ENCODE results near the gene CCBE1.
"Not testable (repeated sequence)": the region's sequence is repeated elsewhere in the genome, so short reads cannot be mapped to it uniquely, and the experiment has no call there.

CCBE1 gene

GRCh38 chr18:59650266-59650820 is 46.9 kb downstream of the CCBE1 start:
- DNase-seq: no peak

DNA sequence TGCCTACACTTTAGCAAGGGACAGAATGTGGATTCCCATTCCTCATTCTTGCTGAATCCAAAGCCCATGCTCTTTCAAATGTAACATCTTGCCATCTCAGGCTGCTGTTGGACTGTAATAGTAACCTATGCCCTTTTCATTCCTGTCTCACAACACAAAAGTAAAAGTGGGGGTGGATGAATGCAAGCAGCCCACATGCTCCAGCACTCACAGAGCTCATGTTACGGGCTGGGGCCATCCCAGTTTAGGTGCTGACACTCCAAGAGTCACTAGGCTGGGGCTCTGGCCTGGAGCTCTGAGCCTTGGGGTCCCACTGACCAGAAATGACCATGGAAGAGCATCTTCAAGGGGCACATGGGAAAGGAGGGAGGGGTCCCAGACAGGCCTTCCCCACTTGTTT is 47.6 kb downstream of the CCBE1 start:
- DNase-seq: no peak

DNA sequence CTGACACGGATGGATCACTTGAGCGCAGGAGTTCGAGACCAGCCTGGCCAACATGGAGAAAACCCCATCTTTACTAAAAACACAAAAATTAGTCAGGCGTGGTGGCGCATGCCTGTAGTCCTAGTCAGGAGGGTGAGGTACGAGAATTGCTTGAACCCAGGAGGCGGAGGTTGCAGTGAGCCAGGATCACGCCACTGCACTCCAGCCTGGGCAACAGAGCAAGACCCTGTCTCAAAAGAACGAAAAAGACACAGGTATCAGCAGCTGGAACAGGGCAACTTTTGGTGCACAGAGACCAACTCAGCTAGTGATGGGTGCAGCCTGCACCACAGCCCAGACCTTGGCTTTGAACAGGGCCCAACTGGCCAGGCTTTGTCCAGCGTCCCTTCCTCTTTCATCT is 48.8 kb downstream of the CCBE1 start:
- not testable (repeated sequence) for DNase-seq

DNA sequence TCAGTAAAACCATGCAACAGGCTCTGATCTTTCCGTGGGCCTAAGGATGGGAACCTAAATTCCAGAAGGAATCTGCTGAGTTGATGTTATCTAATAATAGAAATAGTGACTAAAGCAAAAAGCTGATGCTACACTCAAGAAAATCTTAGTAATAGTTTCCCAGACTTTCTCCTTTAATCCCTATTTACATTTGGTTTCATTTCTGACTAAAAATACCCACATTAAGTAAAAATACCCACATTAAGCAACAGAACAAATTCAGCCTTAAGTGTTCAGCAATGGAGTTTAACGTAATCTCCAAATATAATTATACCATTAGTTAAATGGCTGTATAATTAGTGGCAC is 50.3 kb downstream of the CCBE1 start:
- no peak for DNase-seq

GRCh38 chr18:59646228-59646962 is 50.8 kb downstream of the CCBE1 start:
- DNase-seq: no peak

- no peak for DNase-seq
These were observed 53.5 kb downstream of the CCBE1 start for GRCh38 chr18:59643740-59644139.

DNA sequence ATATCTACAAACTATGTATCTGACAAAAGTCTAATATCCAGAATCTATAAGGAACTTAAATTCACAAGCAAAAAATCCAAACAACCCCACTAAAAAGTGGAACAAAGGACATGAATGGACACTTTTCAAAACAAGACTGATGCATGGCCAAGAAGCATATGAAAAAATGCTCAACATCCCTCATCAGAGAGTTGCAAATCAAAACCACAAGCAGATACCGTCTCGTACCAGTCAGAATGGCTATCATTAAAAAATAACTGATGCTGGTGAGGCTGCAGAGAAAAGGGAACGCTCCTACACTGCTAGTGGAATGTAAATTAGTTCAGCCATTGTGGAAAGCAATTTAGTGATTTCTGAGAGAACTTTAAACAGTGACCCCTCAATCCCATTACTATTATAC is 56.5 kb downstream of the CCBE1 start:
- DNase-seq: no peak

GRCh38 chr18:59639821-59640220 is 57.4 kb downstream of the CCBE1 start:
- no peak for DNase-seq

- DNase-seq: no peak
These were observed 58.1 kb downstream of the CCBE1 start for GRCh38 chr18:59639136-59639535.

GRCh38 chr18:59633961-59634485 is 63.2 kb downstream of the CCBE1 start:
- no peak for DNase-seq

- DNase-seq: no peak
These were observed 63.9 kb downstream of the CCBE1 start for GRCh38 chr18:59633317-59633716.

- no peak for DNase-seq
These were observed 65.5 kb downstream of the CCBE1 start for GRCh38 chr18:59631583-59632181.

- no peak for DNase-seq
These were observed 67.3 kb downstream of the CCBE1 start for GRCh38 chr18:59629894-59630293.

- DNase-seq: no peak
These were observed 68.2 kb downstream of the CCBE1 start for GRCh38 chr18:59628995-59629394.

- no peak for DNase-seq
These were observed 69.8 kb downstream of the CCBE1 start for GRCh38 chr18:59627414-59627813.

DNA sequence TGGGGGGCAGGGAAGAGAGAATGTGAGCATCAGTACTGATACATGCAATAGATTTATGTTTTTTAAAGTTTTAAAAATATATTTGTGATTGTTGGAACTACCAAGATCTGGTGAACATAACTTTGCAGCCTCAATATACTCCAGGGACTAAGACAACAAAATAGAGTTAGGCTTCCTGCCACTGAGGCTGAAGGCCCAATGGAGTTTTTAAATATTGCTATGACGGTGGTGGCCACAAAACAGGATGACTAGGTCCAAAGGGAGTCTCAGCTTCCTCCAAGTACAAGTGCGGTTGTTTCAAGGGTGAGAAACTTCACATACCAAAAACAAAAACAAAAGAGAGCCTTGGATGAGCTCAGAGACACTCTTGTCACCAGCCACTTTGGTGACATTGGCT is 72.9 kb downstream of the CCBE1 start:
- no peak for DNase-seq

DNA sequence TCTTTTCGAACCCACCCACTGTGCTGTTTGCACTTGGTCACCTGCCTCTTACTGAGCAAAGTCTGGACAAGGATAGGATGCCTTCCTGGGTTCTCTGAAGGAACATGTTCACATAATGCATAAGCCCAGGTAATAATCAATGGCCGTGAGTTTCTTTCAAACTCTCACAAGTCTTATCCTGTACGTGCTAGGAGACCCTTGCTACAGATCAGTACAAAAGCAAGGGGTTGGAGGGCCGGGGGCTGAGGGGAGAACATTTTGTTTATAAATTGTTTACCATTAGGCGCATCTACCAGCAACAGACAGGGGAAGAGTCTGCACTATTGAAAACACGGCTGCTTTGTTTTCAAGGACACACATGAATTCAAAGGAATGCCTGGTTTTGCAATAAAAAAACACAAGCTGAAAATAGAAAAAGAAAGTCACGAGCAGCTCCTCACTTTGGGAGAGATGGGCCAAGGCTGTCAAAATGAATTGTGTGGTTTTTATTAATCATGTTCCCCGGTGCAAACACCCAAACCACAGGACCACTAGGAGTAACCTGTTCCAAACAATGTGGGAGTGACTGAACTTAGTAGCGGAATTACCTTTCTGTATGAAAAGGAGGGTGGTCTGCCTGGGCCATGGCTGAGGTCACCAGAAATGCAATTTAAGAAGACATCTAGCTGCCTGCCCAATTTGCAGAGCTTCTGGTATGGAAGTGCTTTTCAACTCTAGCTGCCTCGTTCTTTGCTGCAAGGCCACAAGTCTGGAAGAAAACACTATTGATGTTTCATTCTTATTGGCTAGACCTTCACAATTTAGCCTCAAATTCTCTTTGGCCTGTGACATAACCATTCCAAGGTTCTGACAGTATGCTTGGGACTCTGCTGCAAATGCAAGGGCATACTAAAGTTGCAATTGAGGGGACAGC is 73.5 kb downstream of the CCBE1 start:
- no peak for DNase-seq

DNA sequence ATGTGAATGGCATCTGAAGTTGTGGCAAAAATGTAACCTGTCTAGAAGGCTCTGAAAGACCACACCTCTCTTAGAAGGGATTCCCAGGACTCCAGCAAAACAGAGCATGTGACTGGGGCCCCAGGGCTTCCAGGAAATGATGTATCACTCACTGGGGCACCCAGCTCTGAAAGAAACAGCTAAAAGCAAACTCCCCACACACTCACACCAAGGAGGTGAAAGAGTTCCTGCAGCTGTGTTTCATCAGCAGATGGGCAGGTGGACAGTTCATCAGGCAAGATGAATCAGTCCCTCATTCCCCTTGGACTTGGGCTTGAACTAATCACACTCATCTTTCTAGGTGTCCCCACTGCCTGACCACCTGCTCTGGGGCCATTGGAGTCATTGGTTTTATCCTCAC is 76.2 kb downstream of the CCBE1 start:
- DNase-seq: no peak

DNA sequence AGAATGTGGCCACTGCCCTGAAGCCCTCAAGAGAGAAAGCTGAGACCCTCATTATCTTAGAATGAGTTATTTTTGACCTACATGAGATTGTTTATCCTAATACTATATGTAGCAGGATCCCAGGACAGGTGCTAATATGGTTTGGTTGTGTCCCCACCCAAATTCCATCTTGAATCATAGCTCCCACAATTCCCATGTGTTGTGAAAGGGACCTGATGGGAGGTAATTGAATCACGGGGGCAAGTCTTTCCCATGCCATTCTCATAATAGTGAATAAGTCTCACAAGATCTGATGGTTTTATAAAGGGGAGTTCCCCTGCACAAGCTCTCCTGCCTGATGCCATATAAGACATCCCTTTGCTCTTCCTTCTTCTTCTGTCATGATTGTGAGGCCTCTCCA is 76.8 kb downstream of the CCBE1 start:
- DNase-seq: no peak

DNA sequence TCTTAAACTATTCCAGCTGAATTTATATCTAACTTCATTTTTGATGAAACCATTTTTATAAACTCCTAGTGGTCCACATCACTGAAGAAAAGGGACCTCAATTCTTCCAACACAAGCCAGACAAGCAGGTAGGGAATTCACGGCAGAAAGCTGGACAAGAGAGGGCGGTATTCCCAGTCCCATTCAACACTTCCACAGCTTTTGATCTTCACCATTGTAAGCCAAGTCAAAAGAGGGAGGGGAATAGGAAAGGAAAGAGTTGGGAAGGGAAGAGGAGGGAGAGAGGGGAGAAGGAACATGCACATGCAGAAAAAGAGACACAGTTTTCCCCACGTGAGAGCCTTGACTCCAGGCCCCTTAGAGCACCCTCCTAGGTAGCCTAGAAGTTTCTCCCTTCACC is 77.4 kb downstream of the CCBE1 start:
- no peak for DNase-seq

GRCh38 chr18:59617468-59617932 is 79.7 kb downstream of the CCBE1 start:
- DNase-seq: no peak

DNA sequence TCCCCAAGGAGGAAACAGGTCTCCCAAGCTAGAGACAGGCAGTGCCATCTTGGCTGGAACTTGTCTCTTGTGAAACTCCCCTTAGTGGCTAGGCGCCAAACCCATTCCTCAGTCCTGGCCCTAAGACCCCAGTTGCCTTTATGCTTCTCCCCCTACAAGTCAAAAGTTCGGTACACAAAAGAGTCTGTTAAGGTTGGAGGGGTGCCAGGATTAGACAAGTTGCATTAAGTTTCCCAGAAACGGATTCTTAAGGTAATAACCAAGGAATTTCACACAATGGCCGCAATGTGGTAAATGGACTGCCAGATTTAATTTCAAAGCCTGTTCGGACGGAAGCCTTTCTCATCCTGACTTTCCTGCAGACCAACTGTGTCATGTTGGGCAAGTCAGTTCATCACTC is 80.7 kb downstream of the CCBE1 start:
- no peak for DNase-seq

- no peak for DNase-seq
These were observed 83.3 kb downstream of the CCBE1 start for GRCh38 chr18:59613903-59614302.
